NCI-H2227 (cell line): ENCODE measurements around the gene C16orf87.

Experiments
- DNase-seq: peaks from one replicate; lab custom pipeline; 2025; ENCODE audit not compliant: unreplicated experiment; lab: John Stamatoyannopoulos, UW

The C16orf87 gene

GRCh38 chr16:46843898-46844642 lies 13.1 kb upstream of the C16orf87 start:
- DNase-seq, result no peak

GRCh38 chr16:46842192-46842895 lies 11.4 kb upstream of the C16orf87 start:
- no peak for DNase-seq

- DNase-seq, result no peak
These were observed 9.0 kb upstream of the C16orf87 start for GRCh38 chr16:46839986-46840443.

- DNase-seq, result no peak
These were observed 5.9 kb upstream of the C16orf87 start for GRCh38 chr16:46836534-46837530.

GRCh38 chr16:46833460-46833800 lies 2.5 kb upstream of the C16orf87 start:
- no peak for DNase-seq

GRCh38 chr16:46832757-46833459 lies 1.9 kb upstream of the C16orf87 start:
- no peak for DNase-seq

- DNase-seq, result peak; percentile 61
These were observed 521 bp downstream of the C16orf87 start for GRCh38 chr16:46830417-46830901.

- DNase-seq, result no peak
These were observed 2.0 kb downstream of the C16orf87 start for GRCh38 chr16:46828943-46829342.

- peak; percentile 4 for DNase-seq
These were observed 2.7 kb downstream of the C16orf87 start for GRCh38 chr16:46828292-46828691.

GRCh38 chr16:46826631-46827030 lies 4.3 kb downstream of the C16orf87 start:
- no peak for DNase-seq

- no peak for DNase-seq
These were observed 8.7 kb downstream of the C16orf87 start for GRCh38 chr16:46822270-46822669.

- no peak for DNase-seq
These were observed 13.0 kb downstream of the C16orf87 start for GRCh38 chr16:46817961-46818360.

- DNase-seq, result no peak
These were observed 16.2 kb downstream of the C16orf87 start for GRCh38 chr16:46814790-46815189.

- no peak for DNase-seq
These were observed 17.4 kb downstream of the C16orf87 start for GRCh38 chr16:46813611-46814010.

- DNase-seq, result no peak
These were observed 18.0 kb downstream of the C16orf87 start for GRCh38 chr16:46812781-46813540.

GRCh38 chr16:46811682-46812081 lies 19.3 kb downstream of the C16orf87 start:
- DNase-seq, result no peak

- no peak for DNase-seq
These were observed 22.0 kb downstream of the C16orf87 start for GRCh38 chr16:46808997-46809396.

- DNase-seq, result no peak
These were observed 23.6 kb downstream of the C16orf87 start for GRCh38 chr16:46807336-46807735.

GRCh38 chr16:46803373-46803772 lies 27.6 kb downstream of the C16orf87 start:
- DNase-seq, result no peak
